ENCODE measurements around the gene ME2. TPM values are rescaled to one million over a fixed set of nuclear protein-coding genes. Genes with fewer than 3 reads are reported as not detected.

ME2 gene
- total and polyA plus RNA-seq, 2 donors (not counting 3 experiments of a cell fraction or from before 2014, with no cell fraction given), result 28.6 to 42.4 TPM

GRCh38 chr18:50862401-50862800, 16.5 kb upstream of the ME2 start:
- intact Hi-C loops (cut with micrococcal nuclease) (no loop called here), dilution Hi-C loops (cut with MboI; ENCODE audit: extremely low pct_ligation_motif_present, low sequenced_read_pairs) (no loop called here)
- ChIA-PET CTCF (no interaction called here), POLR2A (no interaction called here)
- no peak for DNase-seq (ENCODE audit: low read depth, low spot score)
- no peaks in the 10 kb centered on the region for H3K9me3 ChIP-seq (replicated peaks; ENCODE audit: control insufficient read depth, insufficient read depth, low read length)
- no peak for FAIRE-seq
- no peak overlapping the region for H3K4me3 ChIP-seq (replicated peaks in 1 of 3; ENCODE audit: insufficient read depth in 1 of 3, low read depth in 1 of 3, low read length in 3 of 3)
- no TSS peak for BruUV-seq (replicated peaks)
- no peak overlapping the region for H3K27ac ChIP-seq (ENCODE audit: insufficient read depth, low read depth, low read length)
- H3K36me3 ChIP-seq (ENCODE audit: control insufficient read depth in 2 of 2, extremely low read depth in 1 of 2, insufficient read depth in 2 of 2, low read length in 2 of 2), result no peaks in the 10 kb centered on the region
- peaks cover 0 to 3% of the 10 kb centered on the region in 2 experiments for H3K27me3 ChIP-seq (ENCODE audit: control insufficient read depth in 2 of 2, insufficient read depth in 2 of 2, low read length in 2 of 2)
- H3K4me1 ChIP-seq (ENCODE audit: control insufficient read depth, extremely low read depth, insufficient read depth, low read length), result no peaks in the 10 kb centered on the region
- H3K4me2 ChIP-seq (ENCODE audit: insufficient read depth, low read length), result no peak overlapping the region
- H3K79me2 ChIP-seq (ENCODE audit: control insufficient read depth, insufficient read depth, low read length), result no peaks in the 10 kb centered on the region
- no peak overlapping the region for H2AFZ ChIP-seq (ENCODE audit: low read depth, low read length)
- no peak overlapping the region for H3K9ac ChIP-seq (replicated peaks; ENCODE audit: extremely low read depth, insufficient read depth, low read length)
- H3K9me1 ChIP-seq (replicated peaks; ENCODE audit: control insufficient read depth, extremely low read depth, insufficient read depth, low read length), result no peaks in the 10 kb centered on the region
- TF ChIP-seq POLR2A (IDR thresholded peaks at IDR 0.05; ENCODE audit: low read depth, low read length), result no peak
- no peak for TF ChIP-seq EZH2 (IDR thresholded peaks at IDR 0.05; ENCODE audit: borderline replicate concordance, low read depth, low read length, severe bottlenecking)
- no peak for TF ChIP-seq GATA2 (IDR thresholded peaks at IDR 0.05; ENCODE audit: insufficient read depth, insufficient read length, low read depth, low read length)
- no peaks in the 10 kb centered on the region for H4K20me1 ChIP-seq (replicated peaks; ENCODE audit: control insufficient read depth, extremely low read depth, insufficient read depth, low read length)

GRCh38 chr18:50863840-50864375, 15.0 kb upstream of the ME2 start:
- H3K27ac ChIP-seq (ENCODE audit: insufficient read depth, low read depth, low read length), result no peak overlapping the region
- H3K4me2 ChIP-seq (ENCODE audit: insufficient read depth, low read length), result no peak overlapping the region
- POLR2A ChIA-PET, result no interaction called here
- no peak overlapping the region for H2AFZ ChIP-seq (ENCODE audit: low read depth, low read length)
- peaks cover 0 to 3% of the 10 kb centered on the region in 2 experiments for H3K27me3 ChIP-seq (ENCODE audit: control insufficient read depth in 2 of 2, insufficient read depth in 2 of 2, low read length in 2 of 2)
- CTCF ChIA-PET, result interaction anchor here (0.8 kb wide), 1 partner anchor 43 kb away, joined by 3 read pairs; no protein-coding TSS in a partner anchor
- dilution Hi-C loops (cut with MboI; ENCODE audit: extremely low pct_ligation_motif_present, low sequenced_read_pairs) (no loop called here), intact Hi-C loops (cut with micrococcal nuclease) (no loop called here)
- H4K20me1 ChIP-seq (replicated peaks; ENCODE audit: control insufficient read depth, extremely low read depth, insufficient read depth, low read length), result no peaks in the 10 kb centered on the region
- BruUV-seq (replicated peaks), result no TSS peak
- H3K9ac ChIP-seq (replicated peaks; ENCODE audit: extremely low read depth, insufficient read depth, low read length), result no peak overlapping the region
- no peaks in the 10 kb centered on the region for H3K9me3 ChIP-seq (replicated peaks; ENCODE audit: control insufficient read depth, insufficient read depth, low read length)
- no peak for TF ChIP-seq GATA2 (IDR thresholded peaks at IDR 0.05; ENCODE audit: insufficient read depth, insufficient read length, low read depth, low read length)
- H3K9me1 ChIP-seq (replicated peaks; ENCODE audit: control insufficient read depth, extremely low read depth, insufficient read depth, low read length), result no peaks in the 10 kb centered on the region
- no peaks in the 10 kb centered on the region for H3K79me2 ChIP-seq (ENCODE audit: control insufficient read depth, insufficient read depth, low read length)
- H3K36me3 ChIP-seq (ENCODE audit: control insufficient read depth in 2 of 2, extremely low read depth in 1 of 2, insufficient read depth in 2 of 2, low read length in 2 of 2), result no peaks in the 10 kb centered on the region
- H3K4me1 ChIP-seq (ENCODE audit: control insufficient read depth, extremely low read depth, insufficient read depth, low read length), result no peaks in the 10 kb centered on the region
- FAIRE-seq (no peak), DNase-seq (ENCODE audit: low read depth, low spot score) (no peak)
- H3K4me3 ChIP-seq (replicated peaks in 1 of 3; ENCODE audit: insufficient read depth in 1 of 3, low read depth in 1 of 3, low read length in 3 of 3), result no peak overlapping the region

Measured in endothelial cell of umbilical vein (primary cell).